UCSD-AML1 (cell line): Measurements from ENCODE around the gene UNC13D.
A peak's percentile ranks its signal among the peaks of the same experiment; 100 is the strongest.
"Not testable (repeated sequence)": the region's sequence is repeated elsewhere in the genome, so short reads cannot be mapped to it uniquely, and the experiment has no call there.

Experiments used
- DNase-seq: peaks from one replicate; lab custom pipeline; 2025; ENCODE audit not compliant: unreplicated experiment; lab: John Stamatoyannopoulos, UW

Gene UNC13D

DNA sequence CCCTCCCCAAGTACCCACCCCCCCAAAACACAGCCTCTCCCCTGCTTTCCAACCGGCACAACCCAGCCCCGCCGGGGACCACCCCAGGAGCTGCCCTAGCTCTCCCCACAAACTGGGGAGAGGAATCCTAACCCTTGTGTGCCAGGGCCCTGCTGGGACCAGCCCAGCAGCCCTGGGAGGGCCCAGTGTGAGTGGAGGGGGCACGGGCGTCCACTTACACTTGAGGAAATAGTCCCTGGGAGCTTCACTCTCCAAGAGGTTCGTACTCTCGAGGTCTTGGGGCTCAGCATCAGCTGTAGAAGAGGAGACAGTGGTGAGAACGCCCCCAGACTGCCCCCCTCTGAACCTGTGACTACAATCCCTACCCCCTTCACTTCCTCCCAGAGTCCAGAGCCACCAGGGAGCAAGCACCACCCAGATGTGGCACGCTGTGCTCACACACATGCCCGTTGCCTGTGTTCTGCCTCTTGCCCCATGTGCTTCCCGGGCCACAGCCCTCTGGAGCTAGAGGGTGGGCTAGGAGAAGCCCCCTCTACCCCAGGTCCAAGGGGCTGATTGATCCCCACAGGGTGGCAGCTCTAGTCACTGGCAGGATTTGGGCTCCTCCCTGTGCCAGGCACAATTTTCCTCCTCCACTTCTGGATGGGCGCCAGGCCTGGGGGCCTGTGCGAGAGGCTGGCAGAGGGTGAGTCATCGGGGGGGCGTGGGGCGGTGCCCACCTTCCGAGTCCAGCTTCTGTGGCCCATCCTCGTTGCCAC is 31.2 kb upstream of the UNC13D start:
- DNase-seq: no peak

DNA sequence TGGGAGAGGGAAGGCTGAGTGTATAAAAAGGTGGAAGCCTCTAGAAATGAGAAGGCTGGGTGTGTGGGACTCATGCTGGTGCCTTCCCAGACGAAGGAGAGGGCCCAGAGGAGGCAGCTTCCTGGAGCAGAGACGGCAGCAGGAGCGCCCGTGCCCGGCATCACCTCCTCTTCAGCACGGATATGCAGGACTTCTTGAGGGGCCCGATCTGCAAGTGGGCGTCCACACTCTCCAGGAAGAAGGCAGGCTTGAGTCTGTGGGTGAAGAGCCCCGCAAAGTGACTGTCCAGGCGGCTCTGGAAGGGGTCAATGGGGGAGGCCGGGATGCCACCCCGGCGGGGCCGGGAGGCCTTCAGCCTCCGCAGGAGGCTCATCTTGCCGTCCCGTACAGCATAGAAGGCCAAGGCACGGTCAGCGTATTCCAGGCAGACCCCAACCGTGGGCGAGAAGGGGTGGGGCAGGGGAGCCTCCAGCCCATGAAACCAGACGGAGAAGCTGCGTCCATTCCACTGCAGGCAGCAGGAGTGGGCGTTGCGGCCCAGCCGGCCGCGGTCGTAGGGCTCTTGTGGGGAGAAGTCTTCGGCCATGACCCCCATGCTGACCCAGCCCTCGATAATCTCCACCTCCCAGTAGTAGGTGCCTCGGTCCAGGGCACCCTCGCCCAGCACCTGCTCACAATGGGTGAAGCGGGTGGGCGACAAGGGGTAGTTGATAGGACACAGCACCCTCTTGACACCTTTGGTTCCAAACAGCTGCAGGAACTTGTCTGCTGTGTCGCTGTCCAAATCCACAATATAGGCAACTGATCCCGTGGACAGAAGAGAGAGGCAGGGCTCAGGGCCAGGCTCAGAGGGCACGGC is 30.3 kb upstream of the UNC13D start:
- DNase-seq: no peak

DNA sequence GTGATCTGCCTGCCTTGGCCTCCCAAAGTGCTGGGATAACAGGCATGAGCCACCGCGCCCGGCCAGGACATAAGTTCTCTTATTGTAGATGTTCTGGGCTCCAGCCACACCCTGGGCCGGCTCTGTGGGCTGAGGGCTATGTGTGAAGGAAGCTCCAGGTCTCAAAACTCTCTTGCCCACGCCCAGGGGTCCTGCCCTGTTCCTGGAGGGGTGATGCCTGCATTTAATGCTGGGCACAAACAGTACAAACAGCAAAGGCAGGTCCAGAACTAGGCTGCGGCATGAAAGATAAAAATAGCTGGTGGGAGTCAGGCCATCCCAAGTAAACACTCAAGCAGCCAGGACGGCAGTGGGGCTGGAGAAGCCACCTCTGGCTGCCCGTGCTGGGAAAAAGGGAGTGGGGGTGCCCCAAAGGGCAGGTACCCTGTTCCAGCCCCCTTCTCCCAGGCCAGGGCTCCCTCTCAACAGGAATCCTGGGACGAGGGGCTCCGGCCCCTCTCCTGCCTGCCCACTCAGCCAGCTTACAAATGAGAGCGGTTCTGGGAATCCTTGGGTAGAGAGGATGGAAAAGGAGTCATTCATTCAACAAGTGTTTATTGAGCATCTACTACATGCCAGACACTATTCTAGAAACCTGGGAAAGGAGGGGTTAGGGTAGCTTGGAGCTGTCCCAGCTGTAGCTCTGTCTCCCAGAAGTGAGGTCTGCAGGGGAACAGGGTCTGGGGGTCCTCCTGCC is 29.6 kb upstream of the UNC13D start:
- no peak for DNase-seq

- DNase-seq: peak; percentile 77
Observed at GRCh38 chr17:75872434-75873351, 28.5 kb upstream of the UNC13D start.

DNA sequence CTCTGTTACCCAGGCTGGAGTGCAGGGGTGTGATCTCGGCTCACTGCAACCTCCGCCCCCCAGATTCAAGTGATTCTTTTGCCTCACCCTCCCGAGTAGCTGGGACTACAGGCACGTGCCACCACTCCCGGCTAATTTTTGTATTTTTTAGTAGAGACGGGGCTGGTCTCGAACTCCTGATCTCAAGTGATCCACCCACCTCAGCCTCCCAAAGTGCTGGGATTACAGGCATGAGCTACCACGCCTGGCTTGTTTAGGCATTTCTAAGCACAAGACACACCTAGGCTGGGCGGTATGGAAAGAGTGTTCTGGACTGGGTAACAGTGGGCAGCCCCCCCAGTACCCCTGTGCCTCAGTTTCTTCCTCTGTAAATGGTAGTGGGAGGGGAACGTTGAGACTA is 26.0 kb upstream of the UNC13D start:
- DNase-seq: not testable (repeated sequence)

DNA sequence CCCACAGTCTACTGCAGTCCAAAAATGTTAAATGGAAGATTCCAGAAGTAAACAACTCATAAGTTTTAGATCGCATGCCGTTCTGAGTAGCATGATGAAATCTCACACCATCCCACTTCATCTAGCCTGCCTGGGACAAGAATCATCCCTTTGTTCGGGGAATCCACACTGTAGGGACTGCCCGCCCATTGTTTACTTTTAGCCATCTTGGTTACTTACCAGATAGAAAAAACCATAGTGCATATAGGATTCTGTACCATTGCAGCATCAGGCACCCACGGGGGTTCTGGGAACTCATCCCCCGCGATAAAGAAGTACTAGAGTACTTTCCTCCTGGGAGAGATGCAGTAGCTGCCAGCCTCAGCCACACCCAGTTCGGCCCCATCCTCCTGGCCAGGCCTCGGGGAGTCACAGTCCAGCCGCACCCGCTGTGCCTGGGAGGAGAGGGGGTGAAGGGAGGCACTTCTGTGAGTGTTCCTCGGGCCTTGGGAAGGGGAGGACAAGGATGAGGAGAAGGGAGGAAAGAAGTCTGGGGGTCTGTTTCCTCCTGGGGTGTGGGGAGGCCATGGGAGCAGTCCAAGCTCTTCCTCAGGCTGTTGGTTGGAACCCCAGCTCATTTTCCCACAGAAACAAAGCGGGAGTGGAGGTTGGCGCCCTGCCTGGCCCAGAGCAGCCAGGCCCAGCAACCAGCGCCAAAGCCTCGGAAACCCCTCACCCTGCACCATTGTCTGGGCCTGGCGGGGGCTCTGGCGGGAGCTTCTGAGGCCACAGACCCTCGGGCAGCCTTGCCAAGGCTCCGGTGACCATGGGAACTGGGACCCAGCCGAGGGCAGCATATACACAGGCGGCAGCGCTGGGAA is 25.3 kb upstream of the UNC13D start:
- no peak for DNase-seq

GRCh38 chr17:75868730-75869281 is 24.6 kb upstream of the UNC13D start:
- not testable (repeated sequence) for DNase-seq

- not testable (repeated sequence) for DNase-seq
Observed at GRCh38 chr17:75865404-75866188, 21.4 kb upstream of the UNC13D start.

GRCh38 chr17:75864887-75865286 is 20.7 kb upstream of the UNC13D start:
- DNase-seq: not testable (repeated sequence)

GRCh38 chr17:75864448-75864871 is 20.3 kb upstream of the UNC13D start:
- peak; percentile 54 for DNase-seq

- DNase-seq: no peak
Observed at GRCh38 chr17:75861927-75862317, 17.7 kb upstream of the UNC13D start.

- DNase-seq: not testable (repeated sequence)
Observed at GRCh38 chr17:75859358-75859757, 15.2 kb upstream of the UNC13D start.

DNA sequence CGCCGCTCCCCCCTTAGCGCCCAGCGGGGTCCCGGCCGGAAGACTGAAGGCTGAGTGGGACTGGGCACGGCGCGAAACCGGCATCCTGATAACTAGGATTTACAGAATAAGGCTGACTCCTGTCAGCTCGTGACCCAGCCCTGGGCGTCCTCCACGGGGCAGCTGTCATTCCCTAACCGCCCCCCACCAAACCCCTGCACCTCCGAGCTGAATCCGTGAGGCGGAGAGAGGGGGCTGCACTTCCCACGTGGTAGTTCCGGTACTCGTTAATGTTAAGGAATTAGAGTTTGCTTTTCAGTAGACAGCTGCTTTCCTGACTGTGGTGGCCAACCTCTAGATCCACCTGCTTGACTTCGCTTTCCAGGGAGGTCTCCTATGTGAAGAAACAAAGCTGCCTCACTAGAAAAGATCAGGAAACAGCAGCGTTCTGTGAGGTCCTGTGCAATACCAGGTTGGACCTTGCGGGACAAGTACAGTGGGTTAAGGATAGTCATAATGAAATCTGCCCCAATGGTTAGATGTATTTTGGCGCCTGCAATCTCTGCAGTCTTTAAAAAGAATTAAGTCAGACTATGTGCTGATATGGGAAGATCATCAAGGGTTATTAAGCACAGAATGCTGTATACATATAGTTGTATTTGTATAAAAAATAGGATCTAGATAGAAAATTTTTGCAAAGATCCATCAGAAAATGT is 12.0 kb upstream of the UNC13D start:
- DNase-seq: no peak

DNA sequence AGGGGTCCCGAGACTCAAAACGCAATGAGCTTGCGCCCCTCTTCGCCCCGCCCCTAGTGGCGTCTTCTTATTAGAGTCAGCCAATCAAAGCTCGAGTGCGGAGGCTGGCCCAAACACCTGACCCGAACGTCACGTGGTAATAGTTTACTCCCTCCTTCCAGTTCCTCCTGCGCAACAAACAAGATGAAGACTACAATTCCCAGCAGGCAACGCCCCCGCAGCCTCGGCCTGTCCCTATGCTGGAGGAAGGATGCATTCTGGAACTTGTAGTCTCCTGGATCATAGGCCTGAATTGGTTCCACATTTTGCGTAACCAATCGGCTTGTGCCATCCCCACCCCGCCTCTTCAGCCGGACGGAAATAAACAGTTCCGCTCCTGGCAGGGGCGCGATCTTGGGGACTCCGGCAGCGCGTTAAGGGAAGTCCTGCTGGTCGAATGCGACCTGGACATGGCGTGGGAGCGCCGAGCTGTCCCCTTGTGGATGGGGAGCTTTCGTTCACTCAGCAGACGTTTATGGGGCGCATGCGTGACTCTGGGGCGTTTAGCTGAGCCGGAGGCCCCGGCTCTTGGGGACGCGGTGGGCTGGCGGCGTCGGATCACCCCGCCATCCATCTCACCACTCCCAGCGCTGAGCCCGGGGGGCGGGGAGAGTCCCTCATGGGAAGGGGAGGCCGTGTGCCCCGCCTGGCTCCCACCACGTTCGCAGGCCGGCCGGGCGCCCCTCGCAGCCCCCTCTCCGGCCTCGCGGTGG is 11.3 kb upstream of the UNC13D start, which contains the start of gene WBP2:
Gene WBP2, minus strand, starts transcription at position 26 of the 752 bp plus-strand sequence. CDS start 38 bp downstream, outside the sequence.
- DNase-seq: peak; percentile 98

DNA sequence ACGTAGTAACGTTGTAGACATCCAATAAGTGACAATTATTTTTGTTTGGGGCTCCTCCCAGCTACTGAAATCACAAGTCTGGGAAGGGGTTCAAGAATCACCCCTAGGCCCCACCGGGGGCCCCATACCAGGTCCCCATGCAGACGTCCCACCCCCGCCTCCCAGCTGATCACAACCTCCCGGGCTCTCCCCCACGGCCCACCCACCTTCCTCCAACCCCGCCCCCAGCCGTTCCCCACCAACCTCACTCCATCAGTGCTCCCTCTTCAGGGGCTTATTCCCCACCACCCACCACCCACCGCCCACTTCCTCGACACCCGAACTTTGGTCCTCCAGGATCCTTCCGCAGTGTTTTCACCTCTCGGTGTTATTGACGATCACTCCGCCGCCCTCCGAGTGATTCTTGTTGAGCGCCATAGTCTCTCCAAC is 10.7 kb upstream of the UNC13D start:
- DNase-seq: no peak

DNA sequence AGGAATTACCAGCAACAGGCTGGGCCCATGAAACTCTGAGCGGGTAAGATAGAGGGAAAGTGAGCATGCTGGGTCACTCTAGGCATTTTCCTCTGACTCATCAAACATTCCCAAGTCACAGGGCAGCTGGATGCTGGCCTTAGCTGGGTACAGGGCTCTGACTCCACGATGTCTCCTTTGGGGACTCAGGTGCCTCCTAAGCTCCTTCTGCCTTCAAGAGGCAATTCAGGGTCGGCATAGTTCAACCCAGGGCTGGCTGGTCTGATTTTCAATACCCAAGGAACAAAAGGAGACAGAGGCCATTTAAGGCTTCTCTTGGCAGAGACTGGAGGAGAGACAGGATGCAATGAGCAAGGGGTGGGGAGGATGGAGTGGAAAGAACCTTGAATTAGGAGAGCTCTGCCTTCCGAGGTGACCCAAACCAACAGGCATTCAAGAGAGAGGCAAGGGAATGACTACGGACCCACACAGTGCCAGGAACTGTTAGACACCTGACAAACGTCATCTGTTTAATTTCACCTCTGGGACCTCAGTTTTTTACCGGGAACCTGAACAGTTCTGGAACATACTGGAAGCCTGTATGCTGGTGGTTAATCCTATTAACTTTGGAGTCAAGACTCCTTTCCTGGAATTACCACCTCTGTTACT is 10.0 kb upstream of the UNC13D start:
- DNase-seq: no peak
